ENCODE measurements around the gene DMWD.
"Not testable (repeated sequence)": the region's sequence is repeated elsewhere in the genome, so short reads cannot be mapped to it uniquely, and the experiment has no call there.

The DMWD gene

DNA sequence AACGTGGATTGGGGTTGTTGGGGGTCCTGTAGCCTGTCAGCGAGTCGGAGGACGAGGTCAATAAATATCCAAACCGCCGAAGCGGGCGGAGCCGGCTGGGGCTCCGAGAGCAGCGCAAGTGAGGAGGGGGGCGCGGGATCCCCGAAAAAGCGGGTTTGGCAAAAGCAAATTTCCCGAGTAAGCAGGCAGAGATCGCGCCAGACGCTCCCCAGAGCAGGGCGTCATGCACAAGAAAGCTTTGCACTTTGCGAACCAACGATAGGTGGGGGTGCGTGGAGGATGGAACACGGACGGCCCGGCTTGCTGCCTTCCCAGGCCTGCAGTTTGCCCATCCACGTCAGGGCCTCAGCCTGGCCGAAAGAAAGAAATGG, 22.8 kb downstream of the DMWD start:
- peak in 3 of 4 experiments; percentile 36 to 49 (median 46) for DNase-seq

DNA sequence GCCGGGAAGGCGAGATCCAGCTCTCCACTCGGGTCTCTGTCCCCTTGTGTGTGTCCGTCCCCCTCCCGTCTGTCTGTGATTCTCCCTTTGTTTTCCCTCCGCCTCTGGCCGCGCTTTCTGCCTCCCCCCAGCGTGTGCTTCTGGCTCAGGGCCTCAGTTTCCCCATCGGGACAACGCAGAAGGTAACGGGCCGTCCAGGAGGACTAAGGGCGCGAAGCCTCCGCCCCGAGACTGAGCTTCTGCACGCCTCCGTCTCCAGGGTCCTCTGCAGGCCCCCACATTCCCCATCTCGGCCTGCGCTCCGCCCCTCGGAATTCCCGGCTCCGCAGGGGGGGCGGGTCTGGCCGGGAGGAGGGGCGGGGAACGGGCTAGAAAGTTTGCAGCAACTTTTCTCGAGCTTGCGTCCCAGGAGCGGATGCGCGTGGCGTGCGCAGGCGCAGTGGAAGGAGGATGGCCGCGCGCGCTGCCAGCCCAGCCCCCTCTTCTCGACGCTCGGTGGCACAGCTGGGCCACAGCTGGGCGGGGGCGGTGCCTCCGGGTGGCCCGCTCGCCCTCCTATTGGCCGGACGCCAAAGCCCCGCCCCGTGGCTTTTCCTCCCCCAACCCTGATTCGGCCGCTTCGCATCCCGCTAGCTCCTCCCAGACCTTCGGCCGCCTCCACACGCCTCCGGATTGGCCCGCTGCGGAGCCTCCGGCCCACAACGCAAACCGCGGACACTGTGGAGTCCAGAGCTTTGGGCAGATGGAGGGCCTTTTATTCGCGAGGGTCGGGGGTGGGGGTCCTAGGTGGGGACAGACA, 23.5 kb downstream of the DMWD start, which contains the start of gene SIX5:
Gene SIX5, minus strand, starts transcription at position 269 of the 799 bp plus-strand sequence. CDS start 408 bp downstream, outside the sequence.
- peak; percentile 96 to 98 (median 97) for DNase-seq

DNA sequence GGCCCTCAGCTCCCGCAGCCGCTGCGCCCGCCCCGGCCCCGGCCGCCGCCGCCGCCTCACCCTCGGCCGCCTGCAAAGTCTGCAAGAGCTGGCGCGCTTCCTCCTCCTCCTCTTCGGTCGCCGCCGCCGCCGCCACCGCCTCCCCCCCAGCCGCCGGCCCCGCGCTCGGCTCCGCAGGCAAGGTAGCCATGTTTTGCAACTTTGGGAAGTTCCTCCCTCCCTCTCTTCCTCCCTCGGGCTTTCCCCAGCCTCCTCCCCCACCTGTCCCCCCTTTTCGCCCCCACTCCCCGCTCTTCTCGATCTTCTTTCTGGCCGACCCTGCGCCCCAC, 24.0 kb downstream of the DMWD start:
- peak in 3 of 4 experiments; percentile 23 to 61 (median 48) for DNase-seq

DNA sequence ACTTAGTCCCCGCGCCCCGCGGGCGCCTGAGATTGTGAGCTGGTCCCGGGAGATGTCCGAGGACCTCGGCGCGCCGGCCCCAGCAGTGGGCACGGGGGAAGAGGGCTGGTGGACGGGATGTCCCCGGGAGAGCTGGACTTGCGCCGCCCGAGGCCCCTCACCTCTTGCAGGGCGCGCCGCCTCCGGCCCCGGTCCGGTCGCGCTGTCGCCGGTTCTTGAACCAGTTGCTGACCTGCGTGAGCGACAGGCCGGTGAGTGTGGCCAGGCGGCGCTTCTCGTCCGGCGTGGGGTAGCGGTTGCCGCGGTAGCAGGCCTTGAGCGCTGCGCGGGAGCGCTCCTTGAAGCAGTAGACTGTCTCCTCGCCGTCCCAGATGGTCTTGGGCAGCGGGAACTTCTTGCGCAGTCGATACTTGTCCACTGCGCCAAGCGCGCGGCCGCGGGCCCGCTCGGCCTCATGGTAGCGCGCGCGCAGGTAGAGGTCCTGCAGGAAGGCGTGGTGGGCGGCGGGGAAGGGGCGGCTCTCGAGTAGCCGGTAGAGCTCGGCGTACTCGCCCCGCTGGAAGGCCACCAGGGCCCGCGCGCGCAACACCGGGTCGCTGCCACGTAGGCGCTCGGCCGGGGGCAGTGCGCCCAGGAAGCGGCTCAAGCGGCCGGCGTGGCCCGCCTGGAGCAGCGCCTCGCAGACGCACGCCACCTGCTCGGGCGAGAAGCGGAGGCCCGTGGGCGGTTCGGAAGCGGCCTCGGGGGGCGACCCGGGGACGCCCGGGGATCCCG, 24.6 kb downstream of the DMWD start:
- DNase-seq = peak in 3 of 4 experiments; percentile 17 to 53 (median 38)

DNA sequence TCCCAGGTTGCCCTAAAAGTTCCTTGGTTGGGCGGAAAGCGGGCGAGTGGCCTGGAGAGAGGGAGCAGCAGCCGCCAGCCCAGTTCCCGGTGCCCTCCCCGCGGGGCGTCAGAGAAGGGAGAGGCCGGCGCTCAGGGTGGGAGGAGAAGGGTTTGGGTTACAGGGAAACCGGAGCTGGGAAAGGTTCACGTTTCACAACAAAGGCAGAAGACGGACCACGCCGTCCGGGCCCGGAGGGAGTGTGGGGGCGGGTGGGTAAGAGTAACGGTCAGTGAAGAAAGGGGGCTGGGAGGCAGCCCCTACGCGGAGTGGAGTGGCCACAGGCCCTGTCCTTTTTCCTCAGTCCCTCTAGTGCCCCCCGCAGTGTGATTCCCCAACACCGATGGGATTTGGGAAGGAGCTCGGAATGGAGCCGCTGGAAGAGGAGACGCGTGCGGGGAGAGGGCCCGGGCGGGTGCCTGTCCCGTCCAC, 25.2 kb downstream of the DMWD start:
- no peak for DNase-seq

DNA sequence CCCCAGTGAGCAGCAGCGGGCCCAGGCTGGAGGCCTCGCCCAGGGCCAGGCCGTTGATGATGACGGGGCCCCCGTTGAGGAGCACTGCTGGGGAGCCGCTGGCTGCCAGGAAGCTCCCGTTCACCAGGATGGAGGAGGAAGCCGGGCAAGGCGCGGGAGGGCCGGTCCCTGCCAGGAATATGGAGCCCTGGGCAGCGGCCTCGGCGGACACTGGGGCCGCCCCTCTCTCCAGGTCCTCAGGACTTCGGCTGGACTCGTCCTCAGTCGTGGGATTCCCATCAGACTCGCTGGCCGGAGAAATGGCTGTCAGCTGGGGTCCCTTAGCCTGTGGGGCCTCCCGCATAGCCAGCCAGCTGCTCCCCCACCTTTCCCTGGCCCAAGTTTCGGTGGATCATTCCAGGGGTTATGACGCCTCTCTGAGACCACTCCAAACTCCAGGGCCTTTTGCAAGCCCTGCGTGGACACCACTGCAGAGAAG, 25.7 kb downstream of the DMWD start:
- no peak for DNase-seq

DNA sequence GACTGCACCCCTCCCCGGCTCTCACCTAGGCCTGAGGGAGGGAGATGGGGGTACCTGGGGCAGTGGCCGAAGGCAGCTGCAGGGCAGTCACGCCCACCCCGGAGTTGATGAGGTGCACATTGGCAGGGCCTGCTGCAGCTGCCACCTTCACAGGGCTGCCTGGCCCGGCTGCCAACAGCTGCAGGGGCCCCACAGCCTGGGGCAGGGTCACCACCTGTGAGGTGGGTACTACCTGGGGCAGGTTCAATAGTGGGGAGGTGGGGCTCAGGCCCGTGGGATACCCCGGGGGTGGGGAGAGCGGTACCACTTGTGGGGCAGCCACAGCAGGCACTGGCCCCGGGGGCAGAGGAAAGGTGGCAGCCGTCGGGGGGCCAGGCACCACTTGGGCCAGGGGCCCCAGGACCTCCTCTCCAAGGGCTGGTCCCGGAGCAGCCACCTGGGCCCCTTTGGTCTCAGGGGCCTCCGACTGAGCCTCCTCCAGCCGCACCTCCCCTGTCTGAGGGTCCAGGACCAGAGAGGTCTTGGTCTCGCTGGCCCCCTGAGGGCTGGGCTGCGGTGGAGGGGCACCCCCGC, 26.3 kb downstream of the DMWD start:
- DNase-seq = no peak

DNA sequence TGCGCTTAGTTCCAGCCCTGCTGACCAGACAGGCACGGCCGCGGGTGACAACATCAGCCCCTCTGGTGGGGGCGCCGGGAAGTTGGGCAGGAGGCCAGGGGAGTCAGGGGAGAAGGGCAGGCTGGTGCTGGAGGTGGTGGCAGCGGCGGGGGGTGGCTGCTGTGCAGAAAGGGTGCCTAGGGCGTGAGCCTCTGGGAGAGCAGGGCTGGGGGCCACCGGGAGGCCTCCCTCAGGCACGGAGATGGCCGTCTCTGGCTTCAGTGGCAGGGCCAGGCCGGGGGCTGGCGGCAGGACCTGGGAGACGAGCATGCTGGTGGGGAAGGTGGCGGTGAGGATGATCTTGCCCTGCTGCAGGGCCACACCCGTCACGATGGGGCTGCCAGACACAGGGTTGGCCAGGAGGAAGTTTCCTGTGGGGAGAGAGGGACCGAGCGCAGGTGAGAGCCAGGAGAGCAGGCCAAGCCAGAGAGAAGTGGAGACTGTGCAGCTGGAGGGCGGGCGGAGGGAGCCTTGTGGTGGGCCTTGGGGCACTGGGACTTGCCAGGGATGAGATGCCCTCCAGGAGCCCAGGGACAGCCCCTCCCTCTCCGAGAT, 26.8 kb downstream of the DMWD start:
- DNase-seq = no peak

DNA sequence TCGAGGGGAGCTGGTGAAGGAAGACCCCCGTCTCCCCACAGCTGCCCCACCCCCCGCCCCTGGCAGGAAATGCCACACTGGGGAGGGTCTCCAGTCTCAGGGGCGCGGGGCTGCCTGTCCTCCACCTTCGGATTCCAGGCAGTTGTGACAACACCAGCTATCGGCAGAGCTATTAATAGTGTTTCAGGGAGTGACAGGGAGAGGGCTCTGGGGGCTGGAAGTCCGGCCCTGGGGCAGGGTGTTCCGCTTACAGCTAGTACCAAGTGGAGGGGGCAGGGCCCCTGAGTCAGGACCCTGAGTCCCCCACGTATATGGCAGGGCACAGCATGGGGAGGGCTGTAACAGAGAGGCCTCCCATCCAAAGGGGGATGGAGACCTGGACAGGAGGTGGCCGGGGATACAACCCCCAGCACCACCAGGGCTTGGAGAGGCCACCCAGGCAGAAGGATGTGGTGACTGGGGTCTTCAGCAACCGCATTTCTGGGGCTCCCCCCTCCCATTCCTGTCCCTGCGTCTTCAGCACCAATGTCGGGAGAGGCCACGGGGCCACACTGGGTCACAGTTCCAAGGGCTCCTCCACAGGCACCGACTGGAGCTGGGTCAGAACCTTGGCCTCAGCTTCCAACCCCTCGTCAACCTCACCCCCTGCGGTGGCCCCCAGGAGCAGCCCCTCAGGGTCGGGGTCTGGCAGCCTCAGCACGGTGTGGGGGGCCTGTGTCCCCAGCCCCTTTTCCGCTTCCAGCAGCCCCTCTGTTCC, 27.5 kb downstream of the DMWD start:
- DNase-seq = no peak

DNA sequence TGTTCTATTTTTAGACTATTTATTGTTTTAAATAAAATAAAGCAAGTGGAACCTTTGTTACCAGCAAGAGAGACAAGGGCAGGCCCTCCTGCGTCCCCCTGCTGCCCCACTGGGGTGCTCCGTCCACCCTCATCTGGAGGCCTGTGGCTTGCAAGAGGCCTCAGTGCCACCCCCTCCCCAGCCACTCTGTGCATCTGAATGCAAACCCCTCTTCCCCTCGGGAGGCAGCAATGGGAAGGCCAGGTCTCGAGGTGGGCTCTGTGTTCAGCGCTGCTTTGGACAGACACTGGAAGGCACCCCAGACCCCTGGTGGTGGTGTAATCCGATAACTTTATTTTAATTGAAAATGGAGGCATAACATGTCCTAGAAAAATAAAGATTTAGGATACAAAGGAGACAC, 28.2 kb downstream of the DMWD start:
- no peak for DNase-seq

DNA sequence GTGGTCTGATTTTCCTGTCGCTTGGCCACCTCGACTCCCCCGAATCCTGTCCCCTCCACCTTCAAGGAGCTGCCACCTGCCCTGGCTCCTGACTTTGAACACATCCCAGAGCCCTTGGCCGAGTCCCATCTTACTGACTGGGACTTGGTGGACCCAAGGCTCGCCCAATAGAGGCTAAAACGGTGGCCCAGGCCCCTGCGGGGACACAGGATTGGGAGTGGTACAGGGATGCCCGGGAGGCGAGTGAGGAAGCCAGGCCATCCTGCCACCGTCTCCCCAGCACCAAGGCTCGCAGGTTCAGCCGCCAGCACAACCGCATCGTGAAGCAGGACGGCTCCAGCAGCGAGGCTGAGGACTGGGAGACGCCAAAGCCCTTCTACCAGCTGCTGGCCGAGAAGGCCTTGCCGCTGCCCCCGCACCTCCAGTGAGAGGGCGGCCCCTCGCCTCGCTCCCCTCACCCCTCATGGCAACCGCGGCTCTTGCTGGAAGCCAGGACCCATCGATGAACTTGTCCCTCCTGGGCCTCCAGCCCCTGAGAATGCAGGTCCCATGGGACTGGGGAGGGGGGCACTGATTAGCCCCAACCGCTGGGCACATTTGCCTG, 28.9 kb downstream of the DMWD start:
- no peak for DNase-seq

DNA sequence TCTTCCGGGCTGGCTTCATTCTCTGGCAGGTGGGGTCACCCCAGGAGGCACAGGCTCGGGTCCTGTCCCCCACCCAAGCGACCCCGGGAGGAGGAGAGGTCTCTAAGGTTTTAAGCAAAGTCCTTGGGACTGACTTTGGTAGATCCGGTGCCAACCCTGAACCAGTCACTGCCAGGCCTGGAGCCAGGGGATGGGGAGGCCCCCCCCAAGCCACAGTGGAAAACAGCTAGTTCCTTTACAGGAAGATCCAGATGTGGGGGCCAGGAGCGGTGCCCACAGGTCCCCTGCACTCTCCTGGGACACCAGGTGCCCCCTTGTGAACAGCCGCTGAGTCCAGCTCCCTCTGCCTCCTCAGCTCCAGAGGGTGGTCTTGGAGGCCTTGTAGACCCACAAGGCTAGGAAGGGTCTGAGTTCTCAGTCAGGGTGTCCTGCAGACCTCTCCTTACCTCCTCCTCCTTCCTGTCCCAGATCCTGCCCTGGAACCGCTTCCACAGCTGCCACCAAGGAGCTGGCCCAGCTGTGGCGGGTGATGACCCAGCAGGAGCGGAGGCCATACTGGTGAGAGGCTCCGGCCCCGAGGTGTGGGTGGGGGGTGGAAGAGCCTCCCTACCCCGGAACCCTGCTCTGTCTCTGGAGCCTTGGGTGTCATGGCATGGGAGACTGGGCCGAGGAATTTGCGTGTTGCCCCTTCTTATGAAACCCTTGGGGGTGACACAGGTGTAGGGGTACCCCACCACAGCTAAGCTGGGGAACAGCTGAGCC, 29.6 kb downstream of the DMWD start:
- no peak for DNase-seq

DNA sequence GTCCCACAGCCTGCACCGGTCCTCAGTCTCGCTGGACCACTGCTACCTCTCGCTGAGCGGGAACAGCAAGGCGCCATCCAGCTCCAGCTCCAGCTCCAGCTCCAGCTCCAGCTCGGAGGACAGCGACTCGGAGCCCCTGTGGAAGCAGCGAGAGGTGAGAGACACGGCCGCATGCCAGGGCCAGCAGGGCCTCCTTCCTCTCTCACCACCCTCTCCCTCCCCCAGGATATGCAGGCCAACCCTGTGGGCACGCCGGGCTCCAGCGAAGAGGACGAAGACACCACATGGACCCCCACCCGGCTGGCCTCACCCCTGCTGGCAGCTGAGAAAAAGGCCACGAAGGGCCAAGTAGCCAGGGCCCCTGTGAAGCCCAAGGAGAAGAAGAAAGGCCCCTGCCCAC, 30.9 kb downstream of the DMWD start:
- DNase-seq = no peak

DNA sequence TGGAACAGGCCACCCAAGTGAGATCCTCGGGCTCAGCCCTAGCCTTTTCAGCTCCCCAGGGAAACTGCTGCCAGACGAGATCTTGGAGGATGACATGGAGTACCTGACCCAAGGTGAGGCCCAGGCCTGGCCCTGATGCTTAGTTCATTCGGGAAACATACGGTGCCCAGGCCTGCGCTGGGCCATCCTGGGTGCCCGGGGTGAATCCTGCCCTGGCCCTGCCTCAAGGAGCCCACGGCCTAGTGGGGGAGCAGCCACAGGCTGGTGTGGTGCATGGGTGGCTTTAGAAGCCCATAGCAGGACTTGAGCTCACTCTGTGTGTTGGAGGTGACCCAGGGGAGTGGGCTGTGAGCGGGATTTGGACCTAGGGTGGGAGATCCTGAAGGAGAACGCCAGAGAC, 33.7 kb downstream of the DMWD start:
- no peak for DNase-seq

DNA sequence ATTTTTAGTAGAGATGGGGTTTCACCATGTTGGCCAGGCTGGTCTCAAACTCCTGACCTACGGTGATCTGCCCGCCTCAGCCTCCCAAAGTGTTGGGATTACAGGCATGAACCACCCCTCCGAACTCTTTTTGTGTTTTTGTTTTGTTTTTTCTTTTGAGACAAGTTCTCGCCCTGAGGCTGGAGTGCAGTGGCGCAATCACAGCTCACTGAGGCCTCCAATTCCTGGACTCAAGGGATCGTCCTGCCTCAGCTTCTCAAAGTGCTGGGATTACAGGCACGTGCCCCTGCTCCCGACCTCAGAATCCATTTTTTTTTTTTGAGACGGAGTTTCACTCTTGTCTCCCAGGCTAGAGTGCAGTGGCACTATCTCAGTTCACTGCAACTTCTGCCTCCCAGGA, 35.0 kb downstream of the DMWD start:
- no peak for DNase-seq

DNA sequence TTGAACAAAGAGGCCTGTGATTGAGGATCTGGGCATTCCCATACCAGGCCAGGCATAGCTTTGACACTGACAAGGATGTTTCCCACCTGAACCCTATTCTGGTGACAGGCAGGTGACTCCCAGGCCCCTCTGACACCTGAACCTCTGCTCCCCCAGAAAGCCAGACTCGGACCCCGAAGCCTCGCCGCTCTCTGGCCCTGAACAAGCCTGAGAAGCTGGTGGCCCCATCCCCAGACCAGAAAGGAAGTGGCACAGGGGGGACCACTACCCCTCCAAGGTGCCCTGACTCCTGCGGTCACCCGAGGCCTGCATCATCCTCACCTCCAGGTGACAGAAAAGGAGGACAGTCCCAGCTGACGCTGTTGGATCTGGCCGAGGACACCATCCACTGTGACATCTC, 38.3 kb downstream of the DMWD start:
- DNase-seq = no peak

DNA sequence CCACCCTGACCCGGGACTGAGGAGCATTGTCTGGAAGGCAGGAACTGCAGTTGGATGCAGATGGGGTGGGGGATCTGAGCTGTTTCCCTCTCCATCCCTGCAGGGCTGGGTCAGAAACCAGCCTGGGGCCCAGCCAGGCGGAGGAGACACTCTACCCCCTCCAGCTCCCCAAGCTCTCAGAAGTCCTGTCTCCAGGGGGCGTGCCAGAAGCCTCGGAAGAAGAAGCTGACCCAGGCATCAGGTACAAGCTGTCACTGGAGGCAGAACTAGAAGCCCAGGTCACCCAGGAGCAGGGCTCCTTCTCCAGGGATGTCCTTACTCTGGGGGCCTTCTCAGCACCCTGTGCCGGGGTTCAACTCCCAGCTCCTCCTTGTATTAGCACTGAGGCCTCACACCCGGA, 39.1 kb downstream of the DMWD start:
- no peak for DNase-seq

DNA sequence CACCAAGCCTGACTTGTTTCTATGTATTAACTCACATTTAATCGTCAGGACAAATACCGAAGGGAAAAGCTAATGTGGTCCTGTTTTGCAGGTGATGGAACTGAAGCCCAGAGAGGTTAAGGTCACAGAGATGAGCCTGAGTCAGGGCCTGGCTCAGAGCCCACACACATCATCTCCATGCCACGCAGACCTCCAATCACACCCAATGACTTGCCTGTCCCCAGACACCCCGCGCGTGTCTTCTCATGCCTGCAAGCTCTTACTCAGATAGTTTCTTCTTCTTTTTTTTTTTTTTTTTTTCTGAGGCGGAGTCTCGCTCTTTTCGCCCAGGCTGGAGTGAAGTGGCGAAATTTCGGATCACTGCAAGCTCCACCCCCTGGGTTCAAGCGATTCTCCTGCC, 40.0 kb downstream of the DMWD start:
- DNase-seq = peak in 2 of 4 experiments; percentile 24 to 36

DNA sequence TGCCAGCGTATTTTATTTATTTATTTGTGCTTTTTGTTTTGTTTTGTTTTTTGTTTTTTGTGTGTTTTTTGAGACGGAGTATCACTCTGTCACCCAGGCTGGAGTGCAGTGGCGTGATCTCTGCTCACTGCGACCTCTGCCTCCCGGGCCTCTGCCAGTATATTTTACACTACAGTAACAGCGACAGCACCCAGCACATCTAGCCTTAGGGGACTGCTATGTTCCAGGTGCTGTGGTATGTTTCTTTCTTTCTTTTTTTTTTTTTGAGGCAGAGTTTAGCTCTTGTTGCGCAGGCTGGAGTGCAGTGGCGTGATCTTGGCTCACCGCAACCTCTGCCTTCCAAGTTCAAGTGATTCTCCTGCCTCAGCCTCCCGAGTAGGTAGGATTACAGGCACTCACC, 41.2 kb downstream of the DMWD start:
- not testable (repeated sequence) for DNase-seq

DNA sequence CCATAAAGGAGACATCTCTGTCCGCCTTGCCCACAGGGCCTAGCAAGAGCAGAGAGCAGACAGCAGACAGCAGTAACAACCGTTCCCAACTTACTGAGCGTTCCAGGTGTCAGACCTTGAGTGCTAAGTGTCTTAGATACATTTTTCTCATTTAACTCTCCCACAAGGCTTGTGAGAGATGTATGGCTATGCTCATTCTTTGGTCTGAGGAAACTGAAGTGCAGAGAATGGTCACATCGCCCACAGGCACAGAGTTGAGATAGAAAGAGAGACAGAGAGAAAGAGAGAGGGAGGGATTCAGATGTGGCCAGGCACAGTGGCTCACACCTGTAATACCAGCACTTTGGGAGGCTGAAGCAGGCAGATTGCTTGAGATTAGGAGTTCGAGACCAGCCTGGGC, 45.1 kb downstream of the DMWD start:
- DNase-seq = no peak

DNA sequence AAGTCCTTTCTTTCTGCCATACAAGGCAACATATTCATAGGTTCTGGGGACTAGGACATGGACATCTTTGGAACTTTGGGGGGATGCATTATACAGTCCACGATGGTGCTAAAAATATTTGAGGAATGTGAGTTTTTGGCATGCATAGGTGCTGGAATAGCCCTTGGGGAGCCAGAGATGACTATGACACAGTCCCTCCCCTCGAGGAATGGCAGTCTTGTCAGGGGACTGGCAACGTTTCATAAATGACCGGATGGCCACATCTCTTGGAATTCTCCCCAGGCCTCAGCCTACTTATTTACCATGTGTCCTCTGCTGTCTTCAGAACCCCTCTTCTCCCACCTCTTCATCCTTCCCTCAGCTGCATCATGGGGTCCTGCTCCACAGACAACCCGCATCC, 45.8 kb downstream of the DMWD start:
- DNase-seq = no peak
